GM12878 (cell line): ENCODE results near the gene EIF4E2. TPM values are rescaled to one million over a fixed set of nuclear protein-coding genes. Genes with fewer than 3 reads are reported as not detected.

ENCODE experiments used
- ATAC-seq: fragments of 200-7000 bp; cut with Tn5 transposase; 3 replicates; pipeline ENCODE4 v1.9.1; 2020; ENCODE audit warnings: mild to moderate bottlenecking, moderate library complexity
- BruUV-seq: library from RNA; stranded (reverse); fragments of 400-500 nt; replicated peaks from 2 replicates; lab custom pipeline; 2021; lab: Mats Ljungman, UMichigan
- CTCF ChIA-PET: fragments of 300-600 bp; sonication (Branson Sonifier 250); formaldehyde crosslinking; extraction: SDS; loops from one replicate; lab custom pipeline; 2021; ENCODE audit warnings: inconsistent platforms; lab: Yijun Ruan, JAX
- POLR2A ChIA-PET: fragments of 350-600 bp; formaldehyde crosslinking; extraction: SDS; loops from one replicate; lab custom pipeline; 2021; ENCODE audit warnings: inconsistent platforms; lab: Charles Lee
- RAD21 ChIA-PET: fragments of 300-600 bp; sonication (Branson Sonifier 250); formaldehyde crosslinking; loops from one replicate; lab custom pipeline; 2023; ENCODE audit warnings: antibody characterized with exemption; ENCODE audit not compliant: unreplicated experiment; lab: Charles Lee
- SMC1A ChIA-PET: fragments of 300-600 bp; sonication (Branson Sonifier 250); formaldehyde crosslinking; loops from one replicate; lab custom pipeline; 2023; ENCODE audit not compliant: unreplicated experiment, uncharacterized antibody; lab: Charles Lee
- DNase-seq: peaks from one replicate; pipeline ENCODE4 v3.0.0-alpha.2; 2011; ENCODE audit warnings: low read depth, low spot score
- FAIRE-seq: peaks from 3 replicates; lab custom pipeline; 2011; peaks lifted over from hg19 to GRCh38; lab: Jason Lieb, UNC
- H2AFZ ChIP-seq: 2 replicates; pipeline ENCODE4 v1.6.0; 2011; ENCODE audit warnings: low read depth, low read length, control low read depth; ENCODE audit not compliant: control insufficient read depth
- H3K27ac ChIP-seq: 2 replicates; pipeline ENCODE4 v1.5.1; 2011; ENCODE audit warnings: control low read depth; ENCODE audit not compliant: control insufficient read depth, insufficient read depth
- H3K27me3 ChIP-seq, 2 experiments: replicated peaks in 1 of 2; 2 replicates each; pipeline versions ENCODE4 v1.6.0 to v1.6.1; 2011; ENCODE audit warnings: low read length in 1 of 2; ENCODE audit not compliant: control insufficient read depth in 2 of 2, insufficient read depth in 2 of 2
- H3K36me3 ChIP-seq, 2 experiments: 2 replicates each; pipeline ENCODE4 v1.5.1; 2011; ENCODE audit warnings: low read length in 1 of 2; ENCODE audit not compliant: control insufficient read depth in 2 of 2, insufficient read depth in 2 of 2
- H3K4me1 ChIP-seq: 2 replicates; pipeline ENCODE4 v1.6.1; 2011; ENCODE audit warnings: mild to moderate bottlenecking, low read length, moderate library complexity, mixed read lengths; ENCODE audit not compliant: control insufficient read depth, insufficient read depth
- H3K4me2 ChIP-seq: 2 replicates; pipeline ENCODE4 v1.6.0; 2011; ENCODE audit warnings: control low read depth; ENCODE audit not compliant: control insufficient read depth, insufficient read depth
- H3K4me3 ChIP-seq: fragments of 200-600 bp; sonication (generic); 2 replicates; pipeline ENCODE4 v1.5.1; 2016
- H3K79me2 ChIP-seq: 2 replicates; pipeline ENCODE4 v1.6.0; 2011; ENCODE audit warnings: low read length; ENCODE audit not compliant: control insufficient read depth, insufficient read depth
- H3K9ac ChIP-seq: 2 replicates; pipeline ENCODE4 v1.8.0; 2011; ENCODE audit warnings: low read length, control low read depth, mixed read lengths; ENCODE audit not compliant: control insufficient read depth, insufficient read depth
- H3K9me3 ChIP-seq: replicated peaks from 3 replicates; pipeline ENCODE4 v1.5.1; 2011; ENCODE audit warnings: mild to moderate bottlenecking, low read length; ENCODE audit not compliant: control insufficient read depth, insufficient read depth
- H4K20me1 ChIP-seq: 2 replicates; pipeline ENCODE4 v1.6.0; 2011; ENCODE audit not compliant: control insufficient read depth, insufficient read depth
- CBX5 ChIP-seq: sonication (generic); IDR thresholded peaks from 2 replicates; pipeline ENCODE4 v1.6.1; 2016; ENCODE audit warnings: low read depth, moderate library complexity, mild to moderate bottlenecking, inconsistent platforms
- ESRRA ChIP-seq: IDR thresholded peaks from 2 replicates; pipeline ENCODE4 v1.6.1; 2012; ENCODE audit warnings: mild to moderate bottlenecking, low read length, improper control_type of control experiment
- FOXM1 ChIP-seq: IDR thresholded peaks from 2 replicates; pipeline ENCODE4 v1.6.1; 2012; ENCODE audit warnings: low read depth, mild to moderate bottlenecking, inconsistent platforms, low read length, moderate library complexity
- HCFC1 ChIP-seq: fragments of 150-350 bp; IDR thresholded peaks from 2 replicates; pipeline ENCODE4 v1.6.1; 2014; ENCODE audit warnings: low read length
- KAT2A ChIP-seq: conservative IDR thresholded peaks from 2 replicates; pipeline ENCODE4 v1.6.1; 2011; ENCODE audit warnings: low read depth, low read length; ENCODE audit not compliant: control insufficient read depth
- KDM1A ChIP-seq: fragments of 200-600 bp; sonication (generic); IDR thresholded peaks from 2 replicates; pipeline ENCODE4 v1.6.1; 2016; ENCODE audit warnings: borderline replicate concordance
- MEF2A ChIP-seq: IDR thresholded peaks from 2 replicates; pipeline ENCODE4 v1.6.1; 2011; ENCODE audit warnings: low read depth, mild to moderate bottlenecking, low read length, moderate library complexity; ENCODE audit not compliant: insufficient read depth
- NR2C1 ChIP-seq: fragments of 450-650 bp; IDR thresholded peaks from 2 replicates; pipeline ENCODE4 v1.6.1; 2017; ENCODE audit warnings: antibody characterized with exemption, mild to moderate bottlenecking, moderate library complexity
- POLR2AphosphoS2 ChIP-seq: IDR thresholded peaks from 2 replicates; pipeline ENCODE4 v1.6.1; 2011; ENCODE audit warnings: low read depth, mild to moderate bottlenecking, low read length, improper control_type of control experiment, moderate library complexity
- SKIL ChIP-seq: fragments of 450-650 bp; IDR thresholded peaks from 2 replicates; pipeline ENCODE4 v1.6.1; 2017; ENCODE audit warnings: mild to moderate bottlenecking, low read depth, inconsistent platforms; ENCODE audit not compliant: poor library complexity, severe bottlenecking
- YBX1 ChIP-seq: fragments of 450-650 bp; IDR thresholded peaks from 2 replicates; pipeline ENCODE4 v1.6.1; 2016; ENCODE audit warnings: antibody characterized with exemption
- YY1 ChIP-seq: IDR thresholded peaks from 2 replicates; pipeline ENCODE4 v1.6.1; 2011; ENCODE audit warnings: low read depth, mild to moderate bottlenecking, low read length
- whole genome bisulfite sequencing: methylation state at CpG from one replicate; pipeline ENCODE4 v1.1.6; 2016; ENCODE audit warnings: low lambda C conversion rate; ENCODE audit not compliant: insufficient replicate concordance, insufficient coverage; ENCODE audit errors: missing lambda C conversion rate; 5-methylcytosine and 5-hydroxymethylcytosine counted together
- in situ Hi-C: fragments of 300-500 bp; cut with MboI; formaldehyde crosslinking; loops from 9 replicates; pipeline ENCODE4 v1.14.3; 2018; ENCODE audit warnings: mixed read lengths
- intact Hi-C: fragments of 100-400 bp; cut with micrococcal nuclease; formaldehyde crosslinking; loops from one replicate; pipeline ENCODE4 v1.14.2; 2022; ENCODE audit not compliant: unreplicated experiment
- polyA plus RNA-seq, 11 experiments: library from polyadenylated mRNA; depleted of rRNA in 4 of 11; unstranded in 6 of 11; stranded (reverse) in 5 of 11; fragments of >200 nt; fragmentation: Nextera tagmentation in 4 of 11; fragmentation: Illumina TruSeq in 1 of 11; extraction: Ambion mirVana in 4 of 11; extraction: Trizol in 1 of 11; gene quantifications; 1 replicate in 1 of 11; 2 replicates in 10 of 11; pipeline versions ENCODE4 v1.2.1 to v1.2.3, GENCODE V29; 2011 to 2016; ENCODE audit warnings: inconsistent platforms in 2 of 11, missing spikeins in 2 of 11, low read depth in 1 of 11
- total RNA-seq, 4 experiments: library from RNA; depleted of rRNA in 3 of 4; stranded (reverse); fragments of >200 nt in 3 of 4; fragmentation: Illumina TruSeq in 1 of 4; extraction: Trizol in 1 of 4; gene quantifications; 2 replicates each; pipeline versions ENCODE4 v1.2.1 to v1.2.3, GENCODE V29; 2013 to 2021
- TF ChIP-seq, protein P1 (sequence below), 3 experiments: IDR thresholded peaks in 2 of 3; conservative IDR thresholded peaks in 1 of 3; 2 replicates each; pipeline ENCODE4 v1.5.1; 2011; ENCODE audit warnings: low read depth in 3 of 3, low read length in 3 of 3, mild to moderate bottlenecking in 3 of 3, control low read depth in 2 of 3, moderate library complexity in 2 of 3, inconsistent platforms in 1 of 3, mixed read lengths in 1 of 3; ENCODE audit not compliant: control insufficient read depth in 2 of 3, insufficient read depth in 1 of 3; ENCODE audit errors: extremely low read depth in 1 of 3
- TF ChIP-seq, protein P2 (sequence below): fragments of 450-650 bp; IDR thresholded peaks from 2 replicates; pipeline ENCODE4 v1.6.1; 2014; ENCODE audit warnings: mild to moderate bottlenecking
- TF ChIP-seq, protein P3 (sequence below): IDR thresholded peaks from 2 replicates; pipeline ENCODE4 v1.6.1; 2011; ENCODE audit warnings: borderline replicate concordance, low read depth, mild to moderate bottlenecking, moderate library complexity, low read length; ENCODE audit not compliant: insufficient read depth, poor library complexity, severe bottlenecking
- TF ChIP-seq, protein P4 (sequence below): IDR thresholded peaks from 2 replicates; pipeline ENCODE4 v1.6.1; 2011; ENCODE audit warnings: borderline replicate concordance, low read depth, mild to moderate bottlenecking, moderate library complexity, mixed read lengths, low read length; ENCODE audit not compliant: insufficient read depth; ENCODE audit errors: extremely low read length

The EIF4E2 gene
- total and polyA plus RNA-seq, 10 of the 15 experiments (the other 5 are each of a cell fraction or from before 2014, with no cell fraction given), result 56.1 to 158 (median 110) TPM

DNA sequence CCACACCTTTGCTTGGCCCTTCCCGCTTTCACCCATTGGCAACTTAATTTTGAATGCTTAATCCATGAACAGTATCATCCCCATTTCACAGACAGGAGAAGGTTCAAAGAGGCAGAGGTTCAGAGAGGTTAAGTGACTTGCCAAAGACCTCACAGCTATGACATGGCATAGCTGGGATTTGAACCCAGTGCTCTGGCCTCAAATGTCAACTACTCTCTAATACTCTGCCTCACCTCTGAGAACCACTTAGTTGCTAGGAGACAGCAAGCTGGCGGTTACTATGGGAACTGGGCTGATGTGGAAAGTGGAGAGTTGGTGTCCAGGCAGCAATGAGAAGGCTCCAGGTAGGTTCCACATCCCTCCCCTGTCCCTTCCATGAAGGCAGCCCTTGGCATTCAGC, 46.1 kb upstream of the EIF4E2 start (continued):
- TF ChIP-seq, protein P1, sequence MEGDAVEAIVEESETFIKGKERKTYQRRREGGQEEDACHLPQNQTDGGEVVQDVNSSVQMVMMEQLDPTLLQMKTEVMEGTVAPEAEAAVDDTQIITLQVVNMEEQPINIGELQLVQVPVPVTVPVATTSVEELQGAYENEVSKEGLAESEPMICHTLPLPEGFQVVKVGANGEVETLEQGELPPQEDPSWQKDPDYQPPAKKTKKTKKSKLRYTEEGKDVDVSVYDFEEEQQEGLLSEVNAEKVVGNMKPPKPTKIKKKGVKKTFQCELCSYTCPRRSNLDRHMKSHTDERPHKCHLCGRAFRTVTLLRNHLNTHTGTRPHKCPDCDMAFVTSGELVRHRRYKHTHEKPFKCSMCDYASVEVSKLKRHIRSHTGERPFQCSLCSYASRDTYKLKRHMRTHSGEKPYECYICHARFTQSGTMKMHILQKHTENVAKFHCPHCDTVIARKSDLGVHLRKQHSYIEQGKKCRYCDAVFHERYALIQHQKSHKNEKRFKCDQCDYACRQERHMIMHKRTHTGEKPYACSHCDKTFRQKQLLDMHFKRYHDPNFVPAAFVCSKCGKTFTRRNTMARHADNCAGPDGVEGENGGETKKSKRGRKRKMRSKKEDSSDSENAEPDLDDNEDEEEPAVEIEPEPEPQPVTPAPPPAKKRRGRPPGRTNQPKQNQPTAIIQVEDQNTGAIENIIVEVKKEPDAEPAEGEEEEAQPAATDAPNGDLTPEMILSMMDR (IDR thresholded peaks at IDR 0.05 in 2 of 3, conservative IDR thresholded peaks at IDR 0.05 in 1 of 3; ENCODE audit: control insufficient read depth in 2 of 3, extremely low read depth in 1 of 3, insufficient read depth in 1 of 3, low read depth in 3 of 3, low read length in 3 of 3), result no peak
- TF ChIP-seq CBX5, result no peak

DNA sequence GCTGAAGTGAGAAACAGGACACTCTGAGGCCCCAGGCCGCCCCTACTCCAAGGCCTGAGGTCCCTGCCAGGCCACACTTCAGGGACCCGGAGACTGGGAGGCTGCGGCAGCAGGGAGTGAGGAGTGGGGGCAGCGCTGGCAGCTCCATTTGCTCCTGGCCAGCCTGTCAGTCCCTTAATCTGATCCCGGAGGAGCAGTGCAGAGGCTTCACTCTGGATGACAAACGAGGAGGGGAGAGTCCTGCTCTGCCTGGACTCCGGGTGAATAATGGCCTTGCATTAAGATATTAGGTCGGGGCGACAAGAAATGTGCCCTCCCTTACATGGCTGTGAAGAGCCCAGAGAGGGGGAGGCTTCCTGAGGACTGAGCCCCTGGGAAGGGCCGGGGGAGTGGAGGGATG, 44.6 kb upstream of the EIF4E2 start:
- CTCF ChIA-PET, result no interaction called here
- SMC1A ChIA-PET, result no interaction called here
- BruUV-seq, result no TSS peak
- no peak for ATAC-seq
- in situ Hi-C loops (no loop called here), intact Hi-C loops (no loop called here)
- POLR2A ChIA-PET, result no interaction called here
- WGBS, result 27% methylated on average over 9 of the region's 10 CpGs
- H3K36me3 ChIP-seq, result no peaks in the 10 kb centered on the region
- H3K27me3 ChIP-seq, result peaks cover 5 to 11% of the 10 kb centered on the region in 2 experiments
- FAIRE-seq, result no peak
- no peaks in the 10 kb centered on the region for H3K79me2 ChIP-seq
- H3K9me3 ChIP-seq, result no peaks in the 10 kb centered on the region
- H4K20me1 ChIP-seq, result no peaks in the 10 kb centered on the region
- no peak overlapping the region for H3K4me3 ChIP-seq
- H3K27ac ChIP-seq, result no peak overlapping the region
- no peak for DNase-seq
- H2AFZ ChIP-seq, result no peak overlapping the region
- H3K4me1 ChIP-seq, result no peaks in the 10 kb centered on the region
- H3K4me2 ChIP-seq, result no peak overlapping the region
- RAD21 ChIA-PET, result no interaction called here
- H3K9ac ChIP-seq, result no peak overlapping the region
- TF ChIP-seq HCFC1, result no peak
- no peak for TF ChIP-seq NR2C1
- no peak for TF ChIP-seq YY1
- no peak for TF ChIP-seq KAT2A
- TF ChIP-seq, protein P2, sequence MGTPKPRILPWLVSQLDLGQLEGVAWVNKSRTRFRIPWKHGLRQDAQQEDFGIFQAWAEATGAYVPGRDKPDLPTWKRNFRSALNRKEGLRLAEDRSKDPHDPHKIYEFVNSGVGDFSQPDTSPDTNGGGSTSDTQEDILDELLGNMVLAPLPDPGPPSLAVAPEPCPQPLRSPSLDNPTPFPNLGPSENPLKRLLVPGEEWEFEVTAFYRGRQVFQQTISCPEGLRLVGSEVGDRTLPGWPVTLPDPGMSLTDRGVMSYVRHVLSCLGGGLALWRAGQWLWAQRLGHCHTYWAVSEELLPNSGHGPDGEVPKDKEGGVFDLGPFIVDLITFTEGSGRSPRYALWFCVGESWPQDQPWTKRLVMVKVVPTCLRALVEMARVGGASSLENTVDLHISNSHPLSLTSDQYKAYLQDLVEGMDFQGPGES, result no peak
- no peak for TF ChIP-seq KDM1A
- no peak for TF ChIP-seq ESRRA
- TF ChIP-seq, protein P3, sequence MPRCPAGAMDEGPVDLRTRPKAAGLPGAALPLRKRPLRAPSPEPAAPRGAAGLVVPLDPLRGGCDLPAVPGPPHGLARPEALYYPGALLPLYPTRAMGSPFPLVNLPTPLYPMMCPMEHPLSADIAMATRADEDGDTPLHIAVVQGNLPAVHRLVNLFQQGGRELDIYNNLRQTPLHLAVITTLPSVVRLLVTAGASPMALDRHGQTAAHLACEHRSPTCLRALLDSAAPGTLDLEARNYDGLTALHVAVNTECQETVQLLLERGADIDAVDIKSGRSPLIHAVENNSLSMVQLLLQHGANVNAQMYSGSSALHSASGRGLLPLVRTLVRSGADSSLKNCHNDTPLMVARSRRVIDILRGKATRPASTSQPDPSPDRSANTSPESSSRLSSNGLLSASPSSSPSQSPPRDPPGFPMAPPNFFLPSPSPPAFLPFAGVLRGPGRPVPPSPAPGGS, result no peak
- TF ChIP-seq YBX1, result no peak
- no peak for TF ChIP-seq FOXM1
- TF ChIP-seq MEF2A, result no peak
- TF ChIP-seq SKIL, result no peak
- TF ChIP-seq POLR2AphosphoS2, result no peak
- TF ChIP-seq, protein P4, sequence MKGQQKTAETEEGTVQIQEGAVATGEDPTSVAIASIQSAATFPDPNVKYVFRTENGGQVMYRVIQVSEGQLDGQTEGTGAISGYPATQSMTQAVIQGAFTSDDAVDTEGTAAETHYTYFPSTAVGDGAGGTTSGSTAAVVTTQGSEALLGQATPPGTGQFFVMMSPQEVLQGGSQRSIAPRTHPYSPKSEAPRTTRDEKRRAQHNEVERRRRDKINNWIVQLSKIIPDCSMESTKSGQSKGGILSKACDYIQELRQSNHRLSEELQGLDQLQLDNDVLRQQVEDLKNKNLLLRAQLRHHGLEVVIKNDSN, result no peak
